ENCODE data around the gene FBXW8.

Gene FBXW8

DNA sequence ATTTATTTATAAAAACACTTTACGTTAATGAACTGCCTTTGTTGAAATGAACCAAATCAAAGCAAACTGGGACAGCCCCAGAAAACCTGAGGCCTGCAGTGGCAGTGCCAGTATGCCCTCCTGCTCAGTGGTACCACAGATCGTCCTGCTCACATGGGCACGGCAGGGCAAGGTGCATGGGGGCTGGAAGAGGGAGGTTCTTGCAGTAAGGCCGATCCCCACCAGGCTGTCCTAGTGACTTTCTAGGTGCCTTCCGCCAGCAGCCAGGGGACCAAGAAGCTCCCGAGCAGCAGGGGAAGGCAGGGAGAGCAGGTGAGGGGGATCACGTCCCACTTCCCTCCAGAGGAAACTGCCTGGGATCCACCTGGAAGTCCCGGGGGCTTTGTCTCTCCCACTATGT, 124.5 kb downstream of the FBXW8 start:
- Histone ChIP-seq H4K91ac (ENCODE audit: low read depth, low read length) (no peak overlapping the region), H3K14ac (ENCODE audit: low read length) (no peak overlapping the region), H3K9me3 (ENCODE audit: insufficient read depth, low read depth, low read length) (no peaks in the 10 kb centered on the region), H2AK5ac (ENCODE audit: low read length) (no peak overlapping the region), H3K36me3 (ENCODE audit: control insufficient read depth in 1 of 2, insufficient read depth in 2 of 2, low read length in 2 of 2) (no peaks in the 10 kb centered on the region), H4K12ac (ENCODE audit: low read depth, low read length) (no peak overlapping the region), H3K79me1 (ENCODE audit: low read length) (no peaks in the 10 kb centered on the region), H3K27ac (ENCODE audit: low read depth, low read length) (no peak overlapping the region), H3K4ac (ENCODE audit: low read depth, low read length) (no peak overlapping the region), H3K9ac (ENCODE audit: low read length) (no peak overlapping the region), H2BK120ac (ENCODE audit: insufficient read depth, low read length, poor library complexity) (no peak overlapping the region), H3K4me2 (ENCODE audit: low read length) (no peak overlapping the region), H3K4me1 (ENCODE audit: control insufficient read depth in 1 of 2, insufficient read depth in 2 of 2, low read length in 2 of 2) (peaks cover 3 to 5% of the 10 kb centered on the region in 2 experiments), H3K27me3 (ENCODE audit: insufficient read depth, low read length) (no peaks in the 10 kb centered on the region), H2BK5ac (ENCODE audit: low read depth, low read length, poor library complexity) (no peak overlapping the region), H2BK12ac (ENCODE audit: low read length) (no peak overlapping the region), H3K18ac (ENCODE audit: low read length) (no peak overlapping the region), H3K23ac (ENCODE audit: low read length) (no peak overlapping the region), H2AFZ (ENCODE audit: insufficient read depth, low read length, poor library complexity) (no peak overlapping the region), H4K8ac (ENCODE audit: low read depth, low read length) (no peak overlapping the region), H3K4me3 (ENCODE audit: low read depth, low read length) (no peak overlapping the region), H3K79me2 (ENCODE audit: control insufficient read depth, insufficient read depth, low read length, poor library complexity) (no peaks in the 10 kb centered on the region)
- no CpG with 5 or more reads among the region's 8 CpGs for WGBS (ENCODE audit: extremely low coverage, insufficient coverage, insufficient read length)
- DNase-seq, result no peak

DNA sequence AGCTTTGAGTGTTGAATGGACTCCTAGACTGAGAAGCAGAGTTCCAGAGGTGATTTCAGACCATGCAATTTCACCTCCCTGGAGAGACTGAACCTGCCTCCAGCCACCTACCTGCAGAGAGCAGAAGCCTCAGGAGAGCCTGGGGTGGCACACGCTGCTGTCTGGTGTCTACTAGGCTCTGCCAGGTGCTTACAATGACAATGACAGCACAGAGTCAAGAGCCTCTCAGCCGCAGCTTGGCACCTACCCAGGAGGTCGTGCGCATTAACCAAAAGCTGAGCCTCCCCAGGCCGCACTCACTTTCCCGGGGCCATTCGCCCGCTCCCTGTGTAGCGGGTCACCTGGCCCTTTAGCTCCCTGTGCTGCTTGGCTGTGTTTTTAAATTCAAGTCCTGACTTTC, 125.3 kb downstream of the FBXW8 start:
- H2BK5ac ChIP-seq (ENCODE audit: low read depth, low read length, poor library complexity), result no peak overlapping the region
- no CpG with 5 or more reads among the region's 9 CpGs for WGBS (ENCODE audit: extremely low coverage, insufficient coverage, insufficient read length)
- no peak overlapping the region for H2BK120ac ChIP-seq (ENCODE audit: insufficient read depth, low read length, poor library complexity)
- H3K79me2 ChIP-seq (ENCODE audit: control insufficient read depth, insufficient read depth, low read length, poor library complexity), result no peaks in the 10 kb centered on the region
- no peak overlapping the region for H3K18ac ChIP-seq (ENCODE audit: low read length)
- no peak overlapping the region for H3K23ac ChIP-seq (ENCODE audit: low read length)
- H3K27me3 ChIP-seq (ENCODE audit: insufficient read depth, low read length), result no peaks in the 10 kb centered on the region
- no peak overlapping the region for H3K27ac ChIP-seq (ENCODE audit: low read depth, low read length)
- H3K4me3 ChIP-seq (ENCODE audit: low read depth, low read length), result no peak overlapping the region
- no peak for DNase-seq
- no peak overlapping the region for H4K8ac ChIP-seq (ENCODE audit: low read depth, low read length)
- no peak overlapping the region for H2BK12ac ChIP-seq (ENCODE audit: low read length)
- H3K36me3 ChIP-seq (ENCODE audit: control insufficient read depth in 1 of 2, insufficient read depth in 2 of 2, low read length in 2 of 2), result no peaks in the 10 kb centered on the region
- H4K12ac ChIP-seq (ENCODE audit: low read depth, low read length), result no peak overlapping the region
- H3K14ac ChIP-seq (ENCODE audit: low read length), result no peak overlapping the region
- no peak overlapping the region for H4K91ac ChIP-seq (ENCODE audit: low read depth, low read length)
- H3K4me1 ChIP-seq (ENCODE audit: control insufficient read depth in 1 of 2, insufficient read depth in 2 of 2, low read length in 2 of 2), result peaks cover 0 to 2% of the 10 kb centered on the region in 2 experiments
- H2AFZ ChIP-seq (ENCODE audit: insufficient read depth, low read length, poor library complexity), result no peak overlapping the region
- no peak overlapping the region for H3K4me2 ChIP-seq (ENCODE audit: low read length)
- no peak overlapping the region for H3K4ac ChIP-seq (ENCODE audit: low read depth, low read length)
- no peaks in the 10 kb centered on the region for H3K79me1 ChIP-seq (ENCODE audit: low read length)
- H2AK5ac ChIP-seq (ENCODE audit: low read length), result no peak overlapping the region
- no peaks in the 10 kb centered on the region for H3K9me3 ChIP-seq (ENCODE audit: insufficient read depth, low read depth, low read length)
- no peak overlapping the region for H3K9ac ChIP-seq (ENCODE audit: low read length)

DNA sequence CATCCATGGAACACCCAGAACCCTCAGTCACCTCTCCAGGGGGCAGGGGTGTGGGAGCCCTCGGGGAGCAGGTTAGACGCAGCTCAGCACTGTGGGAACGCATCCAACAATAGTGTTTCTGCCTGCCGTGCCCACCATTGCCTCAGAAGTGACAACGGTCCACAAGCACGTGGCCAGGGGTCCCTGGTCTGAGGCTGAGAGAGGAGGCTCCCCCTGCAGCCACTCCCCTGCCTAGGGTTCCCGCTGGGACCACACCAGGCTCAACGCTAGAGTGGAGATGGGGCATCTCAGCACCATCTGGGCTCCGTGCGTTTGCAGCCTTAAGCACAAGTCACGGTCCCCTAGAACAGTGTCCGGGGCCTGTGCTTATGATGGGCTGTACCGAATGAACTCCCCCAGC, 125.8 kb downstream of the FBXW8 start:
- no peak overlapping the region for H3K4ac ChIP-seq (ENCODE audit: low read depth, low read length)
- H3K79me1 ChIP-seq (ENCODE audit: low read length), result no peaks in the 10 kb centered on the region
- no peaks in the 10 kb centered on the region for H3K36me3 ChIP-seq (ENCODE audit: control insufficient read depth in 1 of 2, insufficient read depth in 2 of 2, low read length in 2 of 2)
- no peak overlapping the region for H4K12ac ChIP-seq (ENCODE audit: low read depth, low read length)
- no peak overlapping the region for H2AK5ac ChIP-seq (ENCODE audit: low read length)
- H3K9ac ChIP-seq (ENCODE audit: low read length), result no peak overlapping the region
- no peak overlapping the region for H2AFZ ChIP-seq (ENCODE audit: insufficient read depth, low read length, poor library complexity)
- no peak overlapping the region for H3K18ac ChIP-seq (ENCODE audit: low read length)
- no peak overlapping the region for H3K4me2 ChIP-seq (ENCODE audit: low read length)
- no peak for DNase-seq
- H3K23ac ChIP-seq (ENCODE audit: low read length), result no peak overlapping the region
- H4K91ac ChIP-seq (ENCODE audit: low read depth, low read length), result no peak overlapping the region
- WGBS (ENCODE audit: extremely low coverage, insufficient coverage, insufficient read length), result no CpG with 5 or more reads among the region's 13 CpGs
- H4K8ac ChIP-seq (ENCODE audit: low read depth, low read length), result no peak overlapping the region
- no peak overlapping the region for H3K14ac ChIP-seq (ENCODE audit: low read length)
- H3K79me2 ChIP-seq (ENCODE audit: control insufficient read depth, insufficient read depth, low read length, poor library complexity), result no peaks in the 10 kb centered on the region
- no peak overlapping the region for H2BK12ac ChIP-seq (ENCODE audit: low read length)
- peak overlapping the region; percentile 4 for H3K4me3 ChIP-seq (ENCODE audit: low read depth, low read length)
- no peaks in the 10 kb centered on the region for H3K27me3 ChIP-seq (ENCODE audit: insufficient read depth, low read length)
- H2BK5ac ChIP-seq (ENCODE audit: low read depth, low read length, poor library complexity), result no peak overlapping the region
- no peaks in the 10 kb centered on the region for H3K9me3 ChIP-seq (ENCODE audit: insufficient read depth, low read depth, low read length)
- no peak overlapping the region for H3K27ac ChIP-seq (ENCODE audit: low read depth, low read length)
- no peak overlapping the region for H2BK120ac ChIP-seq (ENCODE audit: insufficient read depth, low read length, poor library complexity)
- H3K4me1 ChIP-seq (ENCODE audit: control insufficient read depth in 1 of 2, insufficient read depth in 2 of 2, low read length in 2 of 2), result peaks cover 0 to 2% of the 10 kb centered on the region in 2 experiments

DNA sequence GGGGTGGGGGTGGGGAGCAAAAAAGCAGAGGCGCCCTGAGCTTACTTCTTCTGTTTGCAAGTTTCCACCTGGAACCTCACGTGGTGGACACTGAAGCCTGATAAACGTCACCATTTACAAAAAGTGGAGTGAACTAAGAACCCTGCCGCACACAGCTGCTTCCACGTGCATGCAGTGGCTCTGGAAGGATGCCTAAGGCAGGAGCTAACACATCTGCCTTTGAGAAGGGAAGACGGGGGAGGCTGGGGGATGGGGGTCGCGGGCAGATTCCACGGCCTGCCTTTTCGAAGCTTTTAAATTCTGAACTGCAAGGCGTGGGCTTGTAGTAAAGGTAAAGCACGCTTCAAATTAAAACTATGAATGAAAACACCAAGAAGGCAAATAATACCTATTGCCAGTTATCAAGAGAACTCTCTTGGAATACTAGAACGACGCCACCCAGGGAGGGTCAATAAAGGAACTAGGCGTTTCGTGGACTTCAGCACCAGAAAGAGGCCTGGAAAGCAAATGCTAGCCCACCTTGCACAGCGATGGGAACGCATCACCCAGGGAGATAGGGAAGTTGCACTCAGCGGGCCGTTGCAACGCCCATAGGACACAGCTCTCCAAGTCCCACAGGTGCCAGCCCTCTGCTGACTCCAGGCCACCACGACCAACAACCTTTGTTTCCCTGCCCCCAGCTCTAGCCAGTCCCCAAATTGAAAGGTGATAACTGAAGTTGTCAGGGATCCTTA, 126.7 kb downstream of the FBXW8 start:
- no peak overlapping the region for H4K8ac ChIP-seq (ENCODE audit: low read depth, low read length)
- H3K4me2 ChIP-seq (ENCODE audit: low read length), result no peak overlapping the region
- H3K36me3 ChIP-seq (ENCODE audit: control insufficient read depth in 1 of 2, insufficient read depth in 2 of 2, low read length in 2 of 2), result no peaks in the 10 kb centered on the region
- H3K18ac ChIP-seq (ENCODE audit: low read length), result no peak overlapping the region
- H3K9ac ChIP-seq (ENCODE audit: low read length), result no peak overlapping the region
- H3K27ac ChIP-seq (ENCODE audit: low read depth, low read length), result no peak overlapping the region
- H3K23ac ChIP-seq (ENCODE audit: low read length), result no peak overlapping the region
- no CpG with 5 or more reads among the region's 22 CpGs for WGBS (ENCODE audit: extremely low coverage, insufficient coverage, insufficient read length)
- no peak overlapping the region for H2BK5ac ChIP-seq (ENCODE audit: low read depth, low read length, poor library complexity)
- no peak for DNase-seq
- no peak overlapping the region for H3K4me3 ChIP-seq (ENCODE audit: low read depth, low read length)
- no peaks in the 10 kb centered on the region for H3K27me3 ChIP-seq (ENCODE audit: insufficient read depth, low read length)
- H2BK120ac ChIP-seq (ENCODE audit: insufficient read depth, low read length, poor library complexity), result no peak overlapping the region
- no peaks in the 10 kb centered on the region for H3K9me3 ChIP-seq (ENCODE audit: insufficient read depth, low read depth, low read length)
- no peak overlapping the region for H3K4ac ChIP-seq (ENCODE audit: low read depth, low read length)
- H2AFZ ChIP-seq (ENCODE audit: insufficient read depth, low read length, poor library complexity), result no peak overlapping the region
- no peaks in the 10 kb centered on the region for H3K79me1 ChIP-seq (ENCODE audit: low read length)
- no peak overlapping the region for H4K91ac ChIP-seq (ENCODE audit: low read depth, low read length)
- peaks cover 2 to 6% of the 10 kb centered on the region in 2 experiments for H3K4me1 ChIP-seq (ENCODE audit: control insufficient read depth in 1 of 2, insufficient read depth in 2 of 2, low read length in 2 of 2)
- H2BK12ac ChIP-seq (ENCODE audit: low read length), result no peak overlapping the region
- no peak overlapping the region for H3K14ac ChIP-seq (ENCODE audit: low read length)
- no peaks in the 10 kb centered on the region for H3K79me2 ChIP-seq (ENCODE audit: control insufficient read depth, insufficient read depth, low read length, poor library complexity)
- no peak overlapping the region for H2AK5ac ChIP-seq (ENCODE audit: low read length)
- no peak overlapping the region for H4K12ac ChIP-seq (ENCODE audit: low read depth, low read length)
